Kidney (tissue), 14 donors: ENCODE measurements around the gene ADAMTS14. TPM values are rescaled to one million over a fixed set of nuclear protein-coding genes. Genes with fewer than 3 reads are reported as not detected.
A peak's percentile ranks its signal among the peaks of the same experiment; 100 is the strongest.

Source experiments
- DNase-seq, 5 donors: peaks; one replicate each; pipeline ENCODE4 v3.0.0-alpha.2; 2013 to 2020
- FAIRE-seq: peaks from 2 replicates; lab custom pipeline; 2012; peaks lifted over from hg19 to GRCh38; lab: Jason Lieb, UNC
- H3K27ac ChIP-seq, 2 donors: one replicate each; pipeline ENCODE4 v1.7.0; 2013; ENCODE audit warnings: low read depth in 2 of 2, low read length in 2 of 2, inconsistent platforms in 1 of 2
- H3K27me3 ChIP-seq: one replicate; pipeline ENCODE4 v1.7.1; 2013; ENCODE audit warnings: low read length, inconsistent platforms; ENCODE audit not compliant: control insufficient read depth, insufficient read depth
- H3K36me3 ChIP-seq, 3 donors: one replicate each; pipeline versions ENCODE4 v1.7.0 to v1.7.1; 2013; ENCODE audit warnings: low read length in 3 of 3, control low read depth in 1 of 3, inconsistent platforms in 1 of 3; ENCODE audit not compliant: insufficient read depth in 3 of 3, control insufficient read depth in 2 of 3
- H3K4me1 ChIP-seq, 3 donors: one replicate each; pipeline versions ENCODE4 v1.7.0 to v1.7.1; 2013; ENCODE audit warnings: low read length in 3 of 3, inconsistent platforms in 1 of 3, low read depth in 1 of 3; ENCODE audit not compliant: control insufficient read depth in 2 of 3, insufficient read depth in 2 of 3
- H3K4me3 ChIP-seq, 3 donors: one replicate each; pipeline versions ENCODE4 v1.7.0 to v1.8.1; 2013; ENCODE audit warnings: low read length in 3 of 3, control low read depth in 1 of 3, inconsistent platforms in 1 of 3
- H3K9ac ChIP-seq, 3 donors: one replicate each; pipeline versions ENCODE4 v1.7.0 to v1.7.1; 2013; ENCODE audit warnings: low read length in 3 of 3, control low read depth in 1 of 3, inconsistent platforms in 1 of 3
- H3K9me3 ChIP-seq, 3 donors: one replicate each; pipeline versions ENCODE4 v1.7.0 to v1.7.1; 2013; ENCODE audit warnings: low read length in 3 of 3, control low read depth in 1 of 3, inconsistent platforms in 1 of 3; ENCODE audit not compliant: control insufficient read depth in 2 of 3, insufficient read depth in 1 of 3
- CTCF ChIP-seq: IDR thresholded peaks from 3 replicates; pipeline ENCODE4 v1.5.1; 2012; ENCODE audit warnings: mild to moderate bottlenecking, moderate library complexity, borderline replicate concordance; ENCODE audit not compliant: insufficient read depth; ENCODE audit errors: extremely low read depth
- intact Hi-C: fragments of 100-400 bp; cut with DNase I; formaldehyde crosslinking; loops from one replicate; pipeline ENCODE4 v1.11.1; 2022
- polyA plus RNA-seq: library from polyadenylated mRNA; stranded (reverse); fragments of 350-450 nt; fragmentation: Illumina TruSeq; extraction: RNeasy Lipid Tissue Mini Kit (QIAGEN cat#74804); gene quantifications from one replicate; pipeline ENCODE4 v1.2.3, GENCODE V29; 2014; ENCODE audit warnings: low read depth, low replicate concordance; ENCODE audit not compliant: insufficient read depth
- total RNA-seq: library from RNA; stranded (reverse); fragmentation: NEBNext Ultra II Directional; extraction: Animal tissue kit (Norgen Biotek cat#: 25700); gene quantifications from one replicate; pipeline ENCODE4 v1.2.1, GENCODE V29; 2021
- donor health status: control.
- donor health status: control.
- donor health status: control.
- donor health status: control.
- donor health status: control.
- donor health status: DM: yes; HTN: yes; CAD: no.
- donor health status: Normal renal cell carcinoma (clear cell type).

ADAMTS14 gene
- total and polyA plus RNA-seq, 2 donors from 2014 or later = 0.47 TPM; not detected in 1

- no peak for FAIRE-seq
- H3K9ac ChIP-seq = no peak overlapping the region
- intact Hi-C loops = no loop called here
Observed at GRCh38 chr10:70684839-70685454, 12.6 kb downstream of the ADAMTS14 start.

GRCh38 chr10:70685455-70685911 lies 13.2 kb downstream of the ADAMTS14 start:
- peaks cover 0 to 2% (median 0%) of the 10 kb centered on the region in 3 donors for H3K4me1 ChIP-seq
- DNase-seq (peak in 3 of 5 donors; percentile 53 to 70 (median 60)), FAIRE-seq (no peak)
- H3K9me3 ChIP-seq = no peaks in the 10 kb centered on the region
- H3K27ac ChIP-seq = no peak overlapping the region
- no peaks in the 10 kb centered on the region for H3K27me3 ChIP-seq
- H3K9ac ChIP-seq = no peak overlapping the region
- H3K36me3 ChIP-seq = no peaks in the 10 kb centered on the region
- no peak for TF ChIP-seq CTCF
- intact Hi-C loops = no loop called here
- no peak overlapping the region for H3K4me3 ChIP-seq

More at GRCh38 chr10:70684839-70685454, 12.6 kb downstream of the ADAMTS14 start:
- no peak for DNase-seq
- Histone ChIP-seq H3K36me3 (no peaks in the 10 kb centered on the region), H3K27ac (no peak overlapping the region), H3K9me3 (no peaks in the 10 kb centered on the region), H3K4me3 (no peak overlapping the region), H3K27me3 (no peaks in the 10 kb centered on the region), H3K4me1 (peaks cover 0 to 2% (median 0%) of the 10 kb centered on the region in 3 donors)
- TF ChIP-seq CTCF = no peak

- no peak for TF ChIP-seq CTCF
- Histone ChIP-seq H3K4me3 (no peak overlapping the region), H3K27me3 (no peaks in the 10 kb centered on the region), H3K9ac (no peak overlapping the region), H3K36me3 (no peaks in the 10 kb centered on the region), H3K27ac (no peak overlapping the region), H3K4me1 (no peaks in the 10 kb centered on the region), H3K9me3 (no peaks in the 10 kb centered on the region)
- intact Hi-C loops = no loop called here
- FAIRE-seq = no peak
- DNase-seq = no peak
Observed at GRCh38 chr10:70688828-70689227, 16.5 kb downstream of the ADAMTS14 start.
